Measurements from ENCODE around the gene ATG10.
A peak's percentile ranks its signal among the peaks of the same experiment; 100 is the strongest.
"Not testable (repeated sequence)": the region's sequence is repeated elsewhere in the genome, so short reads cannot be mapped to it uniquely, and the experiment has no call there.

Gene ATG10

GRCh38 chr5:82139837-82140236, 168.0 kb downstream of the ATG10 start:
- DNase-seq: not testable (repeated sequence)

- DNase-seq: no peak
Observed at GRCh38 chr5:82142217-82142841, 170.5 kb downstream of the ATG10 start.

DNA sequence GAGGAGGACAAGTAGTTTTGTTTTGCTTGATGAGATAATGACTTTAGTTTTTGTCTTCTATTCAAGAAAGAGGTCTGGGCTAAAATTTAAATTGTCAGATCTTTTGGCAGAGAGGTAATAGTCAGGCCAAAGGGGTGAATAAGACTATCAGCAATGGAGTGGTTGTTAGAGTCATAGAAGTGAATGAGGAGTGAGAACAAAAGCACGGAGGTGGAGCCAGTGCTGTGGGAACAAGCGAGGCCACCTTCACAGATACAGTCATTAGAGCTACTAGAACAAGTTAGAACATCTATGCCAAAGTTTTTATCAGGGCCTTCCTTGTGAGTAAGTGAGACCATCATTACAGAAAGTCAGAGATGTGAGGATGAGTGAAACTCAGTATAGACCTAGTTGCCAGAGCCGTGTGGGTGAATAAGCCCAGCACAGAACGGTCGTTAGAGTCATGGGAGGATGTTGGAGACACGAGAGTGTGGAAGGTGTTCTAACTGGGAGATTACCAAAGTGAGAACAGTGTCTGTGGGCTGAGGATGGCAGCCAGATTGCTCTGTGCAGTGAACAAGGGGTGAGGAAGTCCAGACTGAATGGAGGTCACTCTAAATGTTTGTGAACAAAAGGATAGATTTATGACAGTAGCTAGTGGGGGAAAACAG, 171.2 kb downstream of the ATG10 start:
- no peak for DNase-seq

GRCh38 chr5:82147860-82148573, 176.2 kb downstream of the ATG10 start:
- no peak for DNase-seq

DNA sequence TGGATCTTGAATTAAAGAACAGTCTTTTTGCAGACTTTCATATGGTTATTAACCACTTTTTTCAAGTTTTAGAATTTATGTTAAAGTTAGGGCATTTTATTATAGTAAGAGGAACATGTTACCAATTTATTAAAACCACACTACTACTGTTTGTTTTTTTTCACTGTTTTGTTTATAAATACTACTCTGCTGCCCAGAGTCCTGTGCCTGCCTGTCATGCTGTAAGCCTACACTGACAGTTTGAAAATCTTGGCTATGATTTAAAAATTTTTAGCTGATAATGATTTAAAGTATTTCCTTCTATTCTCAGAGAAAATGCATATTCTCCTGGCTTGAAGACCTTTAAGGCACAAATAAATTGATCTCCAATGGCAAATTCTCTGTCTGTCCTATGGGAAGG, 177.6 kb downstream of the ATG10 start:
- no peak for DNase-seq

GRCh38 chr5:82150559-82150958, 178.7 kb downstream of the ATG10 start:
- DNase-seq: no peak

- DNase-seq: no peak
Observed at GRCh38 chr5:82151204-82151603, 179.4 kb downstream of the ATG10 start.

DNA sequence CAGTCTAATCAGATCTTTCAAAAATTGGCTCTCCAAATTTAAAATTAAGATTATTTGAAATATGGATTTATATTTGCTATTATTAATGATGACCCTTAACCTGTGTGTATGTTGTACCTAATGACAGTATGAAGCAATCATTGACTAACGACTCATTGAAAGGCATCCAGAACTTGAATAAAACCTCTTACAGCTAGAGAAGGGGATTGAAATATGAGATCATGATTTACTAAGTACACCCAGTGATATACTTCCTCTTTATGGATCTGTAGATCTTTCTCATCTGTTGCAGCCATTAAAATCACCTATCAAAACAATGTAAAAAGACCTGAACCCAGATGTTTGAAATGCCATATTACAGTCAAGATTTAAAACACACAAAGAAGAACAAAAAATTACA, 179.8 kb downstream of the ATG10 start:
- no peak for DNase-seq

DNA sequence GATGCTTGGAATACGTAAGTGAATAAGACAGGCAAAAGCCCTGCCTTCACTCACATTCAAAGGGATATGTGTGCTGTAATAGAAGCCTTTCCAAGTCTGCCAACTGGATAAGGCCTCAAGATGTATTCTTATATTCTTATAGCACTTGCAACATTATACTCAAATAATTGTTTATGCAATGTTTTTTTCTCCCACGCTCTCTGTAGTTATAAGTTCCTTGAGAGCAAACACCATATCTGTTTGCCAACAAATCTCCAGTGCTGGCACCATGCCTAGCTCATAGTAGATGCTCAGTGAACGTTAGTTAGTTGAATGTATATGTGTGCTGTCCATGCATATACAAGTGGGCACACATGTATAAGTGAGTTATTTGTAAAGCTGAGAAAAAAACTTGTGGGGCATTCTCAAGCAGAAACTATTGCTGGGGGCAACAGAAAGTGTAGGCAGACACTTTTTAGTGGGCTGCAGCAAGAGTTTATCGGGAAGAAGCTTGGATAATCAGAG, 181.2 kb downstream of the ATG10 start:
- DNase-seq: no peak

GRCh38 chr5:82154776-82155175, 183.0 kb downstream of the ATG10 start:
- no peak for DNase-seq

GRCh38 chr5:82155305-82155704, 183.5 kb downstream of the ATG10 start:
- no peak for DNase-seq

DNA sequence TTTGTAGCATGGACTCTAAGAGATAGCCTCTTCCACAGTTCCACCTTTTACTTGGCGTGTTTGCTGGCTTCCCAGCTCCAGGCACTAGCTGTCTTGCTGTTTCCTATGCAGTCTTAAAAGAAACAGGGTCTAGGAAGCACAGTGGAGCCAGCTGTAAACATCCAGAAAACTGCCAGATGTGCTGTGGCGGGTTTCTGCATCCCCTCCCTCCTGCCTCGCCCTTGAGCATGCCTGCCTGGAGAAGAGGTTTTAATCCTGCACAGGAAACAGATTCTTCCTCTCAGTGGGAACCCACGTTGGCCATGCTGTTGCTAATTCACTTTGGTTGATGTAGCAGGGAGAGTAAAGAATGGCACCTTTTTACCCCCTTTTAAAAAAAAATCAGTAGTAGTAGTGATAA, 185.1 kb downstream of the ATG10 start:
- no peak for DNase-seq

GRCh38 chr5:82158755-82159413, 187.1 kb downstream of the ATG10 start:
- DNase-seq: no peak

- DNase-seq: no peak
Observed at GRCh38 chr5:82160948-82161347, 189.1 kb downstream of the ATG10 start.

- DNase-seq: no peak
Observed at GRCh38 chr5:82162573-82162972, 190.8 kb downstream of the ATG10 start.

DNA sequence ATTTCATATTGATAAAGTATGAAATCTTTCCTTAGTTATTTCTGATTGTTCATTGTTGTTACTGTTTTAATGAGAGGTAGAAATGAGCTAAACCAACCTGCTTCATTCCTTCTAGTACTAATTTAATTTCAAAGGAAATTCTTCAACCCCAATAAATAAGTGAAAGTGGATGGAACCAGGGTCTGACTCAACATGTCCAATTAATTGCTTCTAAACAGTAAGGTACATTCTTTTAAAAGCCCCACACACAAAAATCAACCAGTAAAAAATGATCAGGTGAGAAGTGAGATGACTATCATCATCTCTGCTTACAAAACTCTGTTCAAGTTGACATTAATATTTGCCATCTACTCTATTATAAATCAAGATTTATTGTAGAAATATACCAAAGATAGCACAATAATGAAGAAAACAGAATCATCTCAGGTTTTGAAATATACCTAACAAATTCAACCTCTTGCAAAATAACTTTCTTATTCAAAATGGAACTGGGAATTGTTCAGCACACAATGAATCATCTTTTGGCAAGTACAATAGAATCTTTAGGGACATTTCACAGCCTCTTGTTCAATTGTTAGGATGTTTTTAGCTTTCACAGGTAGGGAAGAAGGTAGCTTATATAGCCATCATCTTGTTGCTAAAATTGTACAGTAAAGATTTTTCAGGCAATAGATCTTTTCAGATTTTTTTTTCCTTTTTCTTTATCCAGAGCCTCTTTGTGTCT, 191.8 kb downstream of the ATG10 start:
- no peak for DNase-seq

- DNase-seq: no peak
Observed at GRCh38 chr5:82164176-82164976, 192.6 kb downstream of the ATG10 start.

DNA sequence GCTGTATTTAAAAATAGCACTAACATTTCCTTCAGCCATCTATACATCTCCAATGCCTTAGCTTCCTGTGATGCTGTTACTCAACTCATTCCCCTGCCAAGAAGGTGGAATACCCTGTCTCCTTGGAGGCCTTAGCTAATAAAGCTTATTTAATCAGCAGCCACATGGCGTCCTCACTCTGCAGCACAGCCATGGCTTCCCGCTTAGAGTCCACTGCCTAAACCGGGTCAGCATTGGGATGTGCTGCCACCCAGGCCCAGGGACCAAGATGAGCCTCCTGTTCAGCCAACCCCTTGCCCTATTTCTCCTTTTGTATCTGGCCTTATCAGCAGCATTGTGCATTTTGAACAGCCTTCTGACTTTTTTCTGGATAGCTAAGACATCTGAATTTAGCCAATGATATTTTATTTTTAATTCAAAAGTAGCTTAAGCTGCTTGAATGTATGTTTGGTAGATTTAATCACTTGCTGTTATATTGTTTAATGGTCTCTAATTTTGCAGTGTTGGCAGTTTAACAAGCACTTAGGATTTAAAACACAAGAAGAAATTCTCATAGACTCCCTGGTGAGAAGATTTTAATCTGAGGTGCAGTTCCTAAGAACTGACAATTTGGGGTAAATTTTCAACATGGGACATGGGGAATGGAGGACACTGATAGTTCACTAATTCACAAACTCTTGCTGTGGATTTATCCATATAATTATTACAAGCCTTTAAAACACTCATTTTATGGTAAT, 193.3 kb downstream of the ATG10 start:
- DNase-seq: no peak

- peak; percentile 56 for DNase-seq
Observed at GRCh38 chr5:82165740-82166530, 194.1 kb downstream of the ATG10 start.

DNA sequence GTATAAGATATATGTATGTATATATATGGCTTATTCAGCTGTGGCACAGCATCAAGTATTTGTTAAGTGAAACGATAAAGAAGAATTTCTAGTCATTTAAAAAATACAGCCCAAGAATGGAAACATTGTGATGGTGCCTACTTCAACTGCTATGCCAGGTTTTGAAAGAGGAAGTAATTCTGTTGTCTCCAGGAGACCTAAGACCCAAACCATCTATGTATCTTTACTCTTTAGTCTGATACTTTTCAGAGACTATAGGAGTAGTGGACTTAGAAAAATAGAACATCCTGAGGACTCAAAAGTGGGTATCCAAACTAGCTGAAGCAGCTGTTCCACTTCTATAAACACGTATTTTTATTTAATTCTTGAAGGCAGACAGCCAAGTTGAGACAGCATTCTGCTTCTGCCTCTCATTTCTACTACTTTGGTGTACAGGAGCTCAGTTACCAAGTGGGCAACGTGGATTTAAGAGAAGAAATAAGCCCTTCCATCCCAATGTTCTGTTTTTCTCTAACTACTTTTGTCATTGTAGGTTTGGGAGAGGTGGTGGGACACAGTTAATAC, 195.6 kb downstream of the ATG10 start:
- no peak for DNase-seq

Measured in activated CD4-positive, alpha-beta T cell treated with anti-CD3 and anti-CD28 coated beads, Interleukin-10, Interleukin-2, amounts not matched to agents 100 ng/mL and 50 ng/mL, durations not matched to agents 16 hours and 8 hours (primary cell).